IMR-90 (cell line): ENCODE results near the gene ZNF385C. TPM values are rescaled to one million over a fixed set of nuclear protein-coding genes. Genes with fewer than 3 reads are reported as not detected.

Source experiments
- ATAC-seq: fragments of 200-7000 bp; cut with Tn5 transposase; 2 replicates; pipeline ENCODE4 v1.9.1; 2020; ENCODE audit warnings: low read depth, mild to moderate bottlenecking, moderate library complexity
- BruUV-seq: library from RNA; stranded (reverse); fragments of 400-500 nt; replicated peaks from 2 replicates; lab custom pipeline; 2021; lab: Mats Ljungman, UMichigan
- CTCF ChIA-PET: fragments of 300-600 bp; formaldehyde crosslinking; extraction: SDS; loops from one replicate; lab custom pipeline; 2021; ENCODE audit warnings: antibody characterized with exemption; lab: Yijun Ruan, JAX
- POLR2A ChIA-PET: fragments of 300-600 bp; sonication (Branson Sonifier 250); formaldehyde crosslinking; loops from one replicate; lab custom pipeline; 2022; ENCODE audit warnings: antibody characterized with exemption; ENCODE audit not compliant: unreplicated experiment; lab: Charles Lee
- DNase-seq: peaks from one replicate; pipeline ENCODE4 v3.0.0; 2013
- H2AFZ ChIP-seq: replicated peaks from 2 replicates; pipeline ENCODE3; 2013; ENCODE audit warnings: low read length, mild to moderate bottlenecking; ENCODE audit not compliant: poor library complexity
- H2AK5ac ChIP-seq: 2 replicates; pipeline ENCODE4 v1.6.1; 2013; ENCODE audit warnings: low read depth, low read length, inconsistent platforms
- H2AK9ac ChIP-seq: replicated peaks from 2 replicates; pipeline ENCODE3; 2013; ENCODE audit warnings: mild to moderate bottlenecking, low read depth, low read length, moderate library complexity; ENCODE audit not compliant: poor library complexity
- H2BK120ac ChIP-seq: 2 replicates; pipeline ENCODE4 v1.6.1; 2013; ENCODE audit warnings: low read depth, low read length, inconsistent platforms
- H2BK15ac ChIP-seq: 3 replicates; pipeline ENCODE4 v1.6.1; 2013; ENCODE audit warnings: low read depth, low read length, inconsistent platforms
- H2BK20ac ChIP-seq: 2 replicates; pipeline ENCODE4 v1.6.1; 2013; ENCODE audit warnings: low read depth, mild to moderate bottlenecking, inconsistent platforms, low read length, moderate library complexity
- H2BK5ac ChIP-seq: 2 replicates; pipeline ENCODE4 v1.6.1; 2013; ENCODE audit warnings: mild to moderate bottlenecking, low read depth, low read length, inconsistent platforms; ENCODE audit not compliant: poor library complexity, severe bottlenecking
- H3K14ac ChIP-seq: replicated peaks from 2 replicates; pipeline ENCODE4 v1.6.1; 2013; ENCODE audit warnings: low read depth, low read length, inconsistent platforms
- H3K18ac ChIP-seq: 2 replicates; pipeline ENCODE4 v1.6.1; 2013; ENCODE audit warnings: low read depth, low read length, control low read depth
- H3K23ac ChIP-seq: 2 replicates; pipeline ENCODE4 v1.6.1; 2013; ENCODE audit warnings: low read depth, low read length, inconsistent platforms
- H3K27ac ChIP-seq: 2 replicates; pipeline ENCODE4 v1.5.1; 2013; ENCODE audit warnings: mild to moderate bottlenecking, control low read depth, low read length; ENCODE audit not compliant: insufficient read depth
- H3K27me3 ChIP-seq: 2 replicates; pipeline ENCODE4 v1.6.1; 2013; ENCODE audit warnings: low read length; ENCODE audit not compliant: control insufficient read depth, insufficient read depth
- H3K36me3 ChIP-seq: 2 replicates; pipeline ENCODE4 v1.6.1; 2013; ENCODE audit warnings: low read length, mixed read lengths; ENCODE audit not compliant: control insufficient read depth, insufficient read depth
- H3K4ac ChIP-seq: 2 replicates; pipeline ENCODE4 v1.6.1; 2013; ENCODE audit warnings: low read depth, low read length, inconsistent platforms
- H3K4me1 ChIP-seq: 2 replicates; pipeline ENCODE4 v1.6.1; 2013; ENCODE audit warnings: low read length, mixed read lengths; ENCODE audit not compliant: control insufficient read depth, insufficient read depth
- H3K4me2 ChIP-seq: 2 replicates; pipeline ENCODE4 v1.6.1; 2013; ENCODE audit warnings: low read depth, mild to moderate bottlenecking, control low read depth, low read length, moderate library complexity
- H3K4me3 ChIP-seq: 2 replicates; pipeline ENCODE4 v1.5.1; 2013; ENCODE audit warnings: low read depth, mild to moderate bottlenecking, control low read depth, low read length, moderate library complexity; ENCODE audit not compliant: insufficient read depth
- H3K56ac ChIP-seq: 2 replicates; pipeline ENCODE4 v1.6.1; 2013; ENCODE audit warnings: low read length, inconsistent platforms; ENCODE audit not compliant: insufficient read depth; ENCODE audit errors: extremely low read depth
- H3K79me1 ChIP-seq, 2 experiments: 2 replicates each; pipeline ENCODE4 v1.6.1; 2013; ENCODE audit warnings: low read length in 2 of 2, inconsistent platforms in 1 of 2, low read depth in 1 of 2
- H3K9ac ChIP-seq: 2 replicates; pipeline ENCODE4 v1.6.1; 2013; ENCODE audit warnings: low read depth, low read length, control low read depth
- H3K9me1 ChIP-seq: 2 replicates; pipeline ENCODE4 v1.6.1; 2013; ENCODE audit warnings: low read length, inconsistent platforms; ENCODE audit not compliant: insufficient read depth
- H3K9me3 ChIP-seq: 2 replicates; pipeline ENCODE4 v1.6.1; 2013; ENCODE audit warnings: low read length; ENCODE audit not compliant: control insufficient read depth, insufficient read depth
- H4K20me1 ChIP-seq: 2 replicates; pipeline ENCODE4 v1.6.1; 2013; ENCODE audit warnings: low read length, inconsistent platforms; ENCODE audit not compliant: insufficient read depth
- H4K5ac ChIP-seq: 2 replicates; pipeline ENCODE4 v1.6.1; 2013; ENCODE audit warnings: mild to moderate bottlenecking, low read depth, low read length, control low read depth
- H4K8ac ChIP-seq, 2 experiments: 2 replicates each; pipeline ENCODE4 v1.6.1; 2013; ENCODE audit warnings: low read depth in 2 of 2, low read length in 2 of 2, control low read depth in 1 of 2, inconsistent platforms in 1 of 2
- H4K91ac ChIP-seq: 2 replicates; pipeline ENCODE4 v1.6.1; 2013; ENCODE audit warnings: low read depth, low read length, inconsistent platforms; ENCODE audit not compliant: insufficient read depth
- BHLHE40 ChIP-seq: fragments of 150-350 bp; IDR thresholded peaks from 2 replicates; pipeline ENCODE4 v1.6.1; 2016; ENCODE audit warnings: mild to moderate bottlenecking, low read depth, low read length
- CEBPB ChIP-seq: IDR thresholded peaks from 2 replicates; pipeline ENCODE4 v1.6.1; 2012; ENCODE audit warnings: low read depth, low read length, improper control_type of control experiment
- CHD1 ChIP-seq: IDR thresholded peaks from 2 replicates; pipeline ENCODE4 v1.6.1; 2012; ENCODE audit warnings: low read depth, low read length, improper control_type of control experiment
- CTCF ChIP-seq: conservative IDR thresholded peaks from 2 replicates; pipeline ENCODE4 v1.5.1; 2012; ENCODE audit warnings: mild to moderate bottlenecking, low read depth, low read length, improper control_type of control experiment
- ELK1 ChIP-seq: fragments of 150-350 bp; IDR thresholded peaks from 2 replicates; pipeline ENCODE4 v1.6.1; 2016; ENCODE audit warnings: low read depth, mild to moderate bottlenecking, low read length, moderate library complexity, borderline replicate concordance
- FOS ChIP-seq: fragments of 150-350 bp; IDR thresholded peaks from 2 replicates; pipeline ENCODE4 v1.6.1; 2016; ENCODE audit warnings: low read depth, low read length
- NFE2L2 ChIP-seq: fragments of 150-350 bp; IDR thresholded peaks from 2 replicates; pipeline ENCODE4 v1.6.1; 2016; ENCODE audit warnings: low read depth, mild to moderate bottlenecking, low read length
- POLR2A ChIP-seq: IDR thresholded peaks from 2 replicates; pipeline ENCODE4 v1.6.1; 2012; ENCODE audit warnings: mild to moderate bottlenecking, low read depth, low read length
- RAD21 ChIP-seq: IDR thresholded peaks from 2 replicates; pipeline ENCODE4 v1.6.1; 2012; ENCODE audit warnings: low read length, improper control_type of control experiment
- RCOR1 ChIP-seq: IDR thresholded peaks from 2 replicates; pipeline ENCODE4 v1.6.1; 2012; ENCODE audit warnings: mild to moderate bottlenecking, low read length, improper control_type of control experiment; ENCODE audit not compliant: insufficient replicate concordance
- SMC3 ChIP-seq: fragments of 150-350 bp; IDR thresholded peaks from 2 replicates; pipeline ENCODE4 v1.6.1; 2016; ENCODE audit warnings: low read depth, mild to moderate bottlenecking, antibody characterized with exemption, low read length, moderate library complexity
- WGBS, 2 experiments: methylation state at CpG; one replicate each; pipeline versions ENCODE4 v1.1.5 to v1.1.7; 2013; ENCODE audit warnings: missing lambda C conversion rate in 2 of 2; ENCODE audit not compliant: insufficient read length in 1 of 2; ENCODE audit errors: extremely low coverage in 2 of 2; 5-methylcytosine and 5-hydroxymethylcytosine counted together
- dilution Hi-C: fragments of 300-500 bp; cut with HindIII; formaldehyde crosslinking; loops from one replicate; pipeline ENCODE4 v1.14.3; 2018; ENCODE audit warnings: low sequenced_read_pairs; ENCODE audit not compliant: unreplicated experiment
- in situ Hi-C: fragments of 300-500 bp; cut with MboI; formaldehyde crosslinking; loops from 3 replicates; pipeline ENCODE4 v1.14.3; 2019; ENCODE audit warnings: low sequenced_read_pairs, inconsistent platforms, mixed read lengths
- intact Hi-C: fragments of 100-400 bp; cut with micrococcal nuclease; formaldehyde crosslinking; loops from 2 replicates; pipeline ENCODE4 v1.10.0; 2022
- polyA plus RNA-seq, 3 experiments: library from polyadenylated mRNA; depleted of rRNA; stranded (reverse); fragments of >200 nt; gene quantifications; 2 replicates each; pipeline ENCODE4 v1.2.3, GENCODE V29; 2012; ENCODE audit warnings: low replicate concordance in 1 of 3
- total RNA-seq: library from RNA; depleted of rRNA; stranded (reverse); fragments of >200 nt; gene quantifications from 2 replicates; pipeline ENCODE4 v1.2.3, GENCODE V29; 2012

The ZNF385C gene
- total and polyA plus RNA-seq, 2 of the 4 experiments (the other 2 are of a cell fraction) = not detected

GRCh38 chr17:42049834-42050392 is 48.4 kb downstream of the ZNF385C start:
- Histone ChIP-seq H3K4me2 (peak overlapping the region; percentile 69), H4K5ac (0 out of 2 replicates have a peak overlapping the region, but pooled peaks have one; percentile 33), H4K91ac (no peak overlapping the region), H2BK5ac (no peak overlapping the region), H3K9me1 (no peaks in the 10 kb centered on the region), H3K4ac (no peak overlapping the region), H2BK20ac (no peak overlapping the region), H3K27me3 (peaks cover 64% of the 10 kb centered on the region), H3K18ac (no peak overlapping the region), H3K79me1 (no peaks in the 10 kb centered on the region), H3K9ac (0 out of 2 replicates have a peak overlapping the region, but pooled peaks have one; percentile 7), H2AK5ac (no peak overlapping the region), H2BK120ac (no peak overlapping the region), H2BK15ac (no peak overlapping the region), H2AK9ac (no peak overlapping the region), H3K4me1 (0 out of 2 replicates have a peak, but pooled peaks cover 1% of the 10 kb centered on the region), H3K56ac (no peak overlapping the region), H3K4me3 (peak overlapping the region; percentile 50), H3K27ac (no peak overlapping the region), H3K36me3 (no peaks in the 10 kb centered on the region), H4K20me1 (no peaks in the 10 kb centered on the region), H3K9me3 (no peaks in the 10 kb centered on the region), H4K8ac (peak overlapping the region in 1 of 2 experiments; percentile 25; a peak in 1 of 4 replicates), H3K14ac (no peak overlapping the region), H3K23ac (no peak overlapping the region), H2AFZ (peak overlapping the region; percentile 69)
- no peak for DNase-seq
- ChIA-PET POLR2A (no interaction called here), CTCF (no interaction called here)
- dilution Hi-C loops = no loop called here
- in situ Hi-C loops = no loop called here
- peak; percentile 25 for ATAC-seq
- intact Hi-C loops = no loop called here
- no CpG with 5 or more reads among the region's 7 CpGs for WGBS, 2 experiments
- no TSS peak for BruUV-seq
- TF ChIP-seq BHLHE40 (no peak), POLR2A (no peak), CHD1 (no peak), ELK1 (no peak), NFE2L2 (no peak), RAD21 (no peak), CEBPB (no peak), FOS (no peak), RCOR1 (no peak), CTCF (no peak), SMC3 (no peak)
